ENCODE results near the gene INTS12.
A peak's percentile ranks its signal among the peaks of the same experiment; 100 is the strongest.
"Not testable (repeated sequence)": the region's sequence is repeated elsewhere in the genome, so short reads cannot be mapped to it uniquely, and the experiment has no call there.

Gene INTS12

DNA sequence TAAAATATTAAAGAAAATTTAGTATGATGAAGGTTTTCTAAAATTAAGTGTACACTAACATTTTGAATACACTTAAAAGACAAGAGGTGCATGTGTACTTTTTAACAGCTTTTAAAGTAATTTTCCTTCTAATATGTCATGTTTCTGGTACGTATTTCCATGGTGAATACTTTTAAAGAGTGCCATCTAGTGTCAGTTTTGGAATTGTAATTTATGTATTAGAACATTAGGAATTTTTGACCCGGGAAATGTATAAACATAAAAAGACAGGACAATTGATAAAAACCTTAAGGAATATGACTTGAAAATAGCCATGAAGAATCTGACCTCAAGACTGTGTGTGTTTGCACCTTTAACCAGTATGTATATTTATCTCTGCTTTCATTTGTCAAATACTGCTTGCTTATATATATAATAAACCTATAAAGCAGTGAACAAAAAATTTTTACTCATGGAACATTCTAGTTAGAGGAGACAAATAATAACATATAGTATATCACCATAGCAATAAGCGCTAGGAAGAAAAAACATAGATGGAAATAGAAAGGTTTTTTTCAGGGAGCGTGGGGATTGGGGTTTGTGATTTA is 7.3 kb upstream of the INTS12 start:
- H3K9ac ChIP-seq (ENCODE audit: low read length in 2 of 2), result no peak overlapping the region
- peaks cover 0 to 4% of the 10 kb centered on the region in 2 donors for H3K36me3 ChIP-seq (ENCODE audit: control insufficient read depth in 2 of 2, insufficient read depth in 2 of 2, low read length in 2 of 2)
- H3K27me3 ChIP-seq (ENCODE audit: control insufficient read depth in 1 of 2, insufficient read depth in 2 of 2, low read length in 2 of 2), result no peaks in the 10 kb centered on the region
- no peaks in the 10 kb centered on the region for H3K4me1 ChIP-seq (ENCODE audit: control insufficient read depth, insufficient read depth, low read length)
- H3K9me3 ChIP-seq (ENCODE audit: control insufficient read depth in 2 of 2, low read length in 2 of 2), result no peaks in the 10 kb centered on the region
- H3K27ac ChIP-seq (ENCODE audit: low read length), result no peak overlapping the region
- peak overlapping the region in 1 of 2 donors; percentile 16 for H3K4me3 ChIP-seq (ENCODE audit: low read length in 2 of 2)

DNA sequence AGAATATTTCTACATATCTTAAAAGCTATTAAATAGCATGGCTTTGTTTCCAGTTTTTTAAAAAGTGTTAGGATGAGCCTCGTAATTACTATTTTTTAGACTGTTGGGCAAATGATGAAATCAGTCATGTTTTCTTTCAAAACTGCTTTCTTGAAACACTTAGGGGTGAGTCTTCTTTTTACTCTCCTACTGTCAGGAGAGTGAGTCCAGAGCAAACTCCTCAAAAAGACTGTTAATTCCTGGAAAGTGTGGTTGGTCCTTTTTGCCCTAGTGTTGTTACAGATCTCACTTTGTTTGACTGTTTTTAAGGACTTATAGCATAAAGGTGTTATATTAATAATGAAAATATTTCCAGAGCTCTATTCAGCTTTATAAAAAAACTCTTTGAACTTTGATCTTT is 6.4 kb upstream of the INTS12 start:
- Histone ChIP-seq H3K9ac (ENCODE audit: low read length in 2 of 2) (no peak overlapping the region), H3K36me3 (ENCODE audit: control insufficient read depth in 2 of 2, insufficient read depth in 2 of 2, low read length in 2 of 2) (peaks cover 0 to 4% of the 10 kb centered on the region in 2 donors), H3K4me3 (ENCODE audit: low read length in 2 of 2) (no peak overlapping the region), H3K27me3 (ENCODE audit: control insufficient read depth in 1 of 2, insufficient read depth in 2 of 2, low read length in 2 of 2) (no peaks in the 10 kb centered on the region), H3K4me1 (ENCODE audit: control insufficient read depth, insufficient read depth, low read length) (no peaks in the 10 kb centered on the region), H3K9me3 (ENCODE audit: control insufficient read depth in 2 of 2, low read length in 2 of 2) (no peaks in the 10 kb centered on the region), H3K27ac (ENCODE audit: low read length) (no peak overlapping the region)

DNA sequence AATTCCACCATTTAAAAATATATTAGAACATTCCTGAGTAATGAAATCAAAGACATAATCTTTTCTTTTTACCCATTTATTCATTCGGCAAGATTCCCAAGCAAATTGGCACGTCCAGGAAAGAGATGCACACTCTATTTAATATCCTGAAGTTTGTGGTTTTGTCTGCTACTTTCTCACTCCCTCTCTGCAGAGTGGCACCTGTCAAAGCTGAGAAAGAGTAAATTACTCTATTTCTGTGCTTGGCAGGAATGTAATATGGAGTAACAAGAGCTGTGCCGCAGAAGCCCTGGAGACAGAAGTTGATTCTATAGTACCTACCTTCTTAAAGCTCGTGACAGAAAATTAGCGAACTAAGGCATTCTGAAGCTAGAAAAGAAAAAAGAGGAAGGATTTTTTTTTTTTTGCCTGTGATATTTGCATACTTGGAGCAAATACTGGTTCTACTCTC is 5.6 kb upstream of the INTS12 start:
- peaks cover 6% of the 10 kb centered on the region for H3K4me1 ChIP-seq (ENCODE audit: control insufficient read depth, insufficient read depth, low read length)
- H3K4me3 ChIP-seq (ENCODE audit: low read length in 2 of 2), result no peak overlapping the region
- H3K27ac ChIP-seq (ENCODE audit: low read length), result no peak overlapping the region
- H3K36me3 ChIP-seq (ENCODE audit: control insufficient read depth in 2 of 2, insufficient read depth in 2 of 2, low read length in 2 of 2), result peaks cover 0 to 1% of the 10 kb centered on the region in 2 donors
- H3K9ac ChIP-seq (ENCODE audit: low read length in 2 of 2), result no peak overlapping the region
- no peaks in the 10 kb centered on the region for H3K27me3 ChIP-seq (ENCODE audit: control insufficient read depth in 1 of 2, insufficient read depth in 2 of 2, low read length in 2 of 2)
- no peaks in the 10 kb centered on the region for H3K9me3 ChIP-seq (ENCODE audit: control insufficient read depth in 2 of 2, low read length in 2 of 2)

DNA sequence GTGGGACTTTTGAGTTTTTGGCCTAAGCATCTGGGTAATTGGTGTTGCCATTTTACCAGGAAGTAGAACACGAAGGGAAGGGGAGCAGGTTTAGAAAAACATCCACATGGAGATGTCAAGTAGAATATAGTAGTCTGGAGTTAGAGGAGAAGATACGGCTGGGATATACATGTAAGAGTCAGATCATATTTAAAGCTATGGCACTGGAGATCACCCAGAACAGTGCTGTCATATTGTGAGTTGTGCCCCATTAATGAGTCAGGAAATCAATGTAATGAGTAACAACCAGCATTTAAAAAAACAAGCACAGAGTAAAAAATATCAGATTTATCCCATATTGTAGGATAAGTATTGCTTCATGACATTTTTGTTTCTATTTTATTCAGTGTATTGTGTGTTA is 4.3 kb upstream of the INTS12 start:
- Histone ChIP-seq H3K9ac (ENCODE audit: low read length in 2 of 2) (no peak overlapping the region), H3K27ac (ENCODE audit: low read length) (no peak overlapping the region), H3K36me3 (ENCODE audit: control insufficient read depth in 2 of 2, insufficient read depth in 2 of 2, low read length in 2 of 2) (no peaks in the 10 kb centered on the region), H3K4me3 (ENCODE audit: low read length in 2 of 2) (no peak overlapping the region), H3K9me3 (ENCODE audit: control insufficient read depth in 2 of 2, low read length in 2 of 2) (no peaks in the 10 kb centered on the region), H3K27me3 (ENCODE audit: control insufficient read depth in 1 of 2, insufficient read depth in 2 of 2, low read length in 2 of 2) (no peaks in the 10 kb centered on the region), H3K4me1 (ENCODE audit: control insufficient read depth, insufficient read depth, low read length) (peaks cover 7% of the 10 kb centered on the region)

DNA sequence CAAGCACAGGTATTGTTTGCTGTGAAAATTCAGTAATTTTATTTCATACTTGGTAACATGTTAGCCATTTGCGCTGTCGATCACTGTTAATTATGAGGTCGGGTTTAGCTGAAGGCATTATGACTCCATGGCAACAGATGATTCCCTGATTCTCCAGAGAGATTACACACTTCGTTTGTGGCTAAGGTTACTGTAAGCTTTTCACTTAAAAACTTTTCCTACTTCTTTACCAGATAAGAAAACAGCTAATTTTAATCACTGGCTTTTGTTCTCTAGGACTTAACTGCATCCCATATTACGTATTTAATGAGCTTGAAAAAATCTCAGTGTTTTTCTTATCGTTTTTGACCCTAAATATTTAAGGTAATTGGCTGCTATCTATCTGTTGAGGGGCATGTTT is 2.2 kb upstream of the INTS12 start:
- Histone ChIP-seq H3K9ac (ENCODE audit: low read length in 2 of 2) (no peak overlapping the region), H3K9me3 (ENCODE audit: control insufficient read depth in 2 of 2, low read length in 2 of 2) (no peaks in the 10 kb centered on the region), H3K27me3 (ENCODE audit: control insufficient read depth in 1 of 2, insufficient read depth in 2 of 2, low read length in 2 of 2) (no peaks in the 10 kb centered on the region), H3K4me3 (ENCODE audit: low read length in 2 of 2) (no peak overlapping the region), H3K27ac (ENCODE audit: low read length) (no peak overlapping the region), H3K36me3 (ENCODE audit: control insufficient read depth in 2 of 2, insufficient read depth in 2 of 2, low read length in 2 of 2) (no peaks in the 10 kb centered on the region), H3K4me1 (ENCODE audit: control insufficient read depth, insufficient read depth, low read length) (peaks cover 7% of the 10 kb centered on the region)

DNA sequence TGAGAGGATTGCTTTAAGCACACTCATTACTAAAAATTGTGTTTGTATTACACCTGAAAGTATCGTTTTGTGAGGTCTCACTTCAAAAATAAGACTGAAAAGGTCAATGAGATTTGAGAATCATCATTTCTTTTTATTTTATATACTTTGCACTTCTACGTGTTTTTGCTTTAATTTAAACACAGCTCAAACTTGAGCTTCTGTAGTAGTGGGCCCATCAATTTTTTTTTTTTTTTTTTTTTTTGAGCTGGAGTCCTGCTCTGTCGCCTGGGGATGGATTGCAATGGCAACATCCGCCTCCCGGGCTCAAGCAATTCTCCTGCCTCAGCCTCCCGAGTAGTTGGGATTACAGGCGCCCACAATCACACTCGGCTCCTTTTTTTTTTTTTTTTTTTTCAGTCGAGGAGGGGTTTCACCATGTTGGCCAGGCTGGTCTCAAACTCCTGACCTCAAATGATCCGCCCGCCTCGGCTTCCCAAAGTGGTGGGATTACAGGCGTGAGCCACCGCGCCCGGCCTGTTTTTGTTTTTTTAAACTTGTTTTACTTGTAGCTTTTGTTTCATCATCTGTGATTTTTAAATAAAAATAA is 1.6 kb upstream of the INTS12 start:
- H3K4me3 ChIP-seq (ENCODE audit: low read length in 2 of 2), result no peak overlapping the region
- H3K27ac ChIP-seq (ENCODE audit: low read length), result no peak overlapping the region
- no peaks in the 10 kb centered on the region for H3K9me3 ChIP-seq (ENCODE audit: control insufficient read depth in 2 of 2, low read length in 2 of 2)
- H3K9ac ChIP-seq (ENCODE audit: low read length in 2 of 2), result no peak overlapping the region
- H3K4me1 ChIP-seq (ENCODE audit: control insufficient read depth, insufficient read depth, low read length), result peaks cover 7% of the 10 kb centered on the region
- no peaks in the 10 kb centered on the region for H3K27me3 ChIP-seq (ENCODE audit: control insufficient read depth in 1 of 2, insufficient read depth in 2 of 2, low read length in 2 of 2)
- no peaks in the 10 kb centered on the region for H3K36me3 ChIP-seq (ENCODE audit: control insufficient read depth in 2 of 2, insufficient read depth in 2 of 2, low read length in 2 of 2)

DNA sequence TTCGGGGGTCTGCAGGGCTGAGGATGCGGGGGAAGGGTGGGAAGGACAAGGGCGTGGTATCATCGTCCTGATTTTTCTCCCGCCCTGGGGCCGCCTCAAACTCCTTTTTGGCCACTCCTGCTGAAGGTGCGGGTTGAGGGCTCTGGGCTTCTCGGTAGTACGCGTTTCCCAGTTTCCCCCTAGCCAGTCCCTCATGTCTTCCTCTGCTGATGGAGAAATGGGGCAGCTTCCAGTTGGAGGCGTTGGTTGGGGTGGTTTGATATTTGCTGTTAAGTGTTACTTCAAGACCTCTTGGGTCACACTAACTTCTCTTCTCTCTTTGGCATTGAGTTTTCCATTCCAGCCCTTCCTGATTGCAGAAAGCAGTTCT is 577 bp upstream of the INTS12 start:
- H3K27ac ChIP-seq (ENCODE audit: low read length), result peak overlapping the region; percentile 56
- H3K4me1 ChIP-seq (ENCODE audit: control insufficient read depth, insufficient read depth, low read length), result peaks cover 7% of the 10 kb centered on the region
- no peaks in the 10 kb centered on the region for H3K27me3 ChIP-seq (ENCODE audit: control insufficient read depth in 1 of 2, insufficient read depth in 2 of 2, low read length in 2 of 2)
- peak overlapping the region; percentile 89 to 95 for H3K9ac ChIP-seq (ENCODE audit: low read length in 2 of 2)
- no peaks in the 10 kb centered on the region for H3K9me3 ChIP-seq (ENCODE audit: control insufficient read depth in 2 of 2, low read length in 2 of 2)
- peak overlapping the region; percentile 94 to 99 for H3K4me3 ChIP-seq (ENCODE audit: low read length in 2 of 2)
- H3K36me3 ChIP-seq (ENCODE audit: control insufficient read depth in 2 of 2, insufficient read depth in 2 of 2, low read length in 2 of 2), result no peaks in the 10 kb centered on the region

DNA sequence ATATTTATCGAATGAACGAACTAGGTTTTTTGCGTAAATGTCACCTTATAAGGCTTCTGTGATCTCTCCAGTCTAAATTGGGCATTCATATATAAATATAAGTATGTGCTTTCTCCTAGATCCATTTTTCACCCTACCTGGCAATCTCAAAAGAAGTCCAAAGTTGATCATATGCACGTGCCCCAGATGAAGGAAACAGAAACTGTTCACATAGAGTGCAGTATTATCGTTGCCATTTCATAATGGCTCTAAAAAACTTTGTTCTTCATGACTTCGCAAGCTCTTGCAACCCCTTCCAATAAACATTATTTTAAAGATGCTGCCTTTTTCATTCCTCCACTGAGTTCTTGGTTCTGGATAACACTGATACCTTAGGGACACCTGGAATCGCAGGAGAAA is 708 bp downstream of the INTS12 start:
- Histone ChIP-seq H3K9me3 (ENCODE audit: control insufficient read depth in 2 of 2, low read length in 2 of 2) (no peaks in the 10 kb centered on the region), H3K27me3 (ENCODE audit: control insufficient read depth in 1 of 2, insufficient read depth in 2 of 2, low read length in 2 of 2) (no peaks in the 10 kb centered on the region), H3K4me3 (ENCODE audit: low read length in 2 of 2) (peak overlapping the region; percentile 94 to 99), H3K36me3 (ENCODE audit: control insufficient read depth in 2 of 2, insufficient read depth in 2 of 2, low read length in 2 of 2) (no peaks in the 10 kb centered on the region), H3K9ac (ENCODE audit: low read length in 2 of 2) (peak overlapping the region; percentile 89 to 95), H3K4me1 (ENCODE audit: control insufficient read depth, insufficient read depth, low read length) (peaks cover 7% of the 10 kb centered on the region), H3K27ac (ENCODE audit: low read length) (peak overlapping the region; percentile 56)

DNA sequence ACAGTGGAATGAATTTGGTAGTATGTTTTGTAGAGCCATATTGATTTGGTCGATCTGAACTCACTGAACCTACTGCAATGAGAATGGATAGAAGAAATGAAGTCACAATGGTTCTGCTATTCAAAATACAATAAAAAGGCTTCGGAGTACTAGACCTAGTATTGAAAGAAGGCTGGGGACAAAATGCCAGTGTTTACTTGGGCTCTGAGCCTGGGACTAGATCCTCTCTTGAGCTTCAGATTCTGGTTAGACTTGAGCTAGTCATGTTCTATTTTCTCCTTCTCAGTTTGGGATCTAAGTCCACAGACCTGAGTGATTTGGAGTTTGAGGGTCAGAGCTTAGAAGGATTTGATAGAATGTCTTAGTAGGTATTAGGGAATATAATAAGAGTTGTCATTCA is 9.9 kb downstream of the INTS12 start:
- peaks cover 3 to 16% of the 10 kb centered on the region in 2 donors for H3K36me3 ChIP-seq (ENCODE audit: control insufficient read depth in 2 of 2, insufficient read depth in 2 of 2, low read length in 2 of 2)

DNA sequence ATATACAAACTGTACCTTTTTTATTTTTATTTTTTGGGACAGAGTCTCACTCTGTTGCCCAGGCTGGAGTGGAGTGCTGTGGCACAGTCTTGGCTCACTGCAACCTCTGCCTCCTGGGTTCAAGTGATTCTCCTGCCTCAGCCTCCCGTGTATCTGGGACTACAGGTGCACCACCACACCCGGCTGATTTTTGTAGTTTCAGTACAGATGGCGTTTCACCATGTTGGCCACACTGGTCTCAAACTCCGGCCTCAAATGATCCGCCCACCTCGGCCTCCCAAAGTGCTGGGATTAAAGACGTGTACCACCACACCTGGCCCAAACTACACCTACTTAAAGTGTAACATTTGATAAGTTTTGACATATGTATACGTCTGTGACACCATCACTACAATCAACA is 12.7 kb downstream of the INTS12 start:
- not testable (repeated sequence) for H3K9ac ChIP-seq (ENCODE audit: low read length in 2 of 2); H3K9me3 ChIP-seq (ENCODE audit: control insufficient read depth in 2 of 2, low read length in 2 of 2); H3K4me3 ChIP-seq (ENCODE audit: low read length in 2 of 2); H3K4me1 ChIP-seq (ENCODE audit: control insufficient read depth, insufficient read depth, low read length); H3K27ac ChIP-seq (ENCODE audit: low read length); H3K27me3 ChIP-seq (ENCODE audit: control insufficient read depth in 1 of 2, insufficient read depth in 2 of 2, low read length in 2 of 2)
- peaks cover 9 to 28% of the 10 kb centered on the region in 2 donors for H3K36me3 ChIP-seq (ENCODE audit: control insufficient read depth in 2 of 2, insufficient read depth in 2 of 2, low read length in 2 of 2)

More for the DNA sequence above, 9.9 kb downstream of the INTS12 start:
- Histone ChIP-seq H3K27me3 (ENCODE audit: control insufficient read depth in 1 of 2, insufficient read depth in 2 of 2, low read length in 2 of 2) (no peaks in the 10 kb centered on the region), H3K9ac (ENCODE audit: low read length in 2 of 2) (no peak overlapping the region), H3K4me1 (ENCODE audit: control insufficient read depth, insufficient read depth, low read length) (no peaks in the 10 kb centered on the region), H3K9me3 (ENCODE audit: control insufficient read depth in 2 of 2, low read length in 2 of 2) (no peaks in the 10 kb centered on the region), H3K4me3 (ENCODE audit: low read length in 2 of 2) (no peak overlapping the region), H3K27ac (ENCODE audit: low read length) (no peak overlapping the region)

DNA sequence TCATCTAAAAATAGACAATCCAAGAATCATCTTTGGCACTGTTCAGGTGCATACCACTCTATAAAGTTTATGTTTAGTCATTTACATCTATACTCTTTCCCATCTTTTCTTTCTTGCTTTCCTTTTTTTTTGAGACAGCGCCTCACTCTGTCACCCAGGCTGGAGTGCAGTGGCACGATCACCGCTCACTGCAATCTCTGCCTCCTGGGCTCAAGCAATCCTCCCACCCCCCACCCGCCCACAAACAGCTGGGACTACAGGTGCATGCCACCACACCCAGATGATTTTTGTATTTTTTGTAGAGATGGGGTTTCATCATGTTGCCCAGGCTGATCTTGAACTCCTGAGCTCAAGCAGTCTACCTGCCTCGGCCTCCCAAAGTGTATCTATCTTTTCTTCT is 13.7 kb downstream of the INTS12 start:
- peaks cover 9 to 28% of the 10 kb centered on the region in 2 donors for H3K36me3 ChIP-seq (ENCODE audit: control insufficient read depth in 2 of 2, insufficient read depth in 2 of 2, low read length in 2 of 2)
- H3K9me3 ChIP-seq (ENCODE audit: control insufficient read depth in 2 of 2, low read length in 2 of 2); H3K4me1 ChIP-seq (ENCODE audit: control insufficient read depth, insufficient read depth, low read length); H3K27ac ChIP-seq (ENCODE audit: low read length); H3K9ac ChIP-seq (ENCODE audit: low read length in 2 of 2); H3K27me3 ChIP-seq (ENCODE audit: control insufficient read depth in 1 of 2, insufficient read depth in 2 of 2, low read length in 2 of 2); H3K4me3 ChIP-seq (ENCODE audit: low read length in 2 of 2): not testable (repeated sequence)
